H9 (cell line): Measurements from ENCODE around the gene DAZAP1. TPM values are rescaled to one million over a fixed set of nuclear protein-coding genes. Genes with fewer than 3 reads are reported as not detected.

Experiments
- DNase-seq: peaks from one replicate; pipeline ENCODE4 v3.0.0-alpha.2; 2017
- H2AFZ ChIP-seq: one replicate; pipeline ENCODE4 v1.6.1; 2013; ENCODE audit warnings: mild to moderate bottlenecking, low read length, control low read depth, moderate library complexity
- H2AK5ac ChIP-seq: 2 replicates; pipeline ENCODE4 v1.6.1; 2013; ENCODE audit warnings: low read length, control low read depth, mixed read lengths; ENCODE audit not compliant: insufficient read length
- H2BK120ac ChIP-seq: one replicate; pipeline ENCODE4 v1.6.1; 2013; ENCODE audit warnings: low read depth, mild to moderate bottlenecking, low read length, control low read depth, inconsistent platforms; ENCODE audit not compliant: poor library complexity, severe bottlenecking
- H2BK12ac ChIP-seq: 2 replicates; pipeline ENCODE4 v1.6.1; 2013; ENCODE audit warnings: low read length, control low read depth, mixed read lengths, low read depth; ENCODE audit not compliant: insufficient read length
- H2BK15ac ChIP-seq: 2 replicates; pipeline ENCODE4 v1.6.1; 2013; ENCODE audit warnings: low read depth, low read length, control low read depth
- H2BK20ac ChIP-seq: one replicate; pipeline ENCODE4 v1.6.1; 2013; ENCODE audit warnings: low read depth, mild to moderate bottlenecking, low read length, control low read depth, inconsistent platforms; ENCODE audit not compliant: poor library complexity, severe bottlenecking
- H2BK5ac ChIP-seq: 2 replicates; pipeline ENCODE4 v1.6.1; 2013; ENCODE audit warnings: low read length, control low read depth, mixed read lengths; ENCODE audit not compliant: insufficient read length
- H3K14ac ChIP-seq: 2 replicates; pipeline ENCODE4 v1.6.1; 2013; ENCODE audit warnings: low read length, control low read depth; ENCODE audit not compliant: insufficient read depth
- H3K18ac ChIP-seq: 2 replicates; pipeline ENCODE4 v1.6.1; 2013; ENCODE audit warnings: low read depth, mild to moderate bottlenecking, mixed read lengths, low read length, control low read depth; ENCODE audit not compliant: insufficient read length
- H3K23ac ChIP-seq: 2 replicates; pipeline ENCODE4 v1.6.1; 2013; ENCODE audit warnings: low read length, control low read depth, mixed read lengths, low read depth; ENCODE audit not compliant: insufficient read length
- H3K23me2 ChIP-seq: 2 replicates; pipeline ENCODE4 v1.6.1; 2013; ENCODE audit warnings: low read depth, mild to moderate bottlenecking, mixed read lengths, low read length, control low read depth; ENCODE audit not compliant: insufficient read length, poor library complexity, severe bottlenecking
- H3K27ac ChIP-seq: 2 replicates; pipeline ENCODE4 v1.5.1; 2013; ENCODE audit warnings: low read length, control low read depth, mixed read lengths, low read depth; ENCODE audit not compliant: insufficient read length
- H3K27me3 ChIP-seq: 2 replicates; pipeline ENCODE4 v1.6.1; 2013; ENCODE audit warnings: low read length, control low read depth, inconsistent platforms; ENCODE audit not compliant: insufficient read depth
- H3K4ac ChIP-seq: 2 replicates; pipeline ENCODE4 v1.6.1; 2013; ENCODE audit warnings: low read depth, mild to moderate bottlenecking, control low read depth, inconsistent platforms, low read length, moderate library complexity
- H3K4me1 ChIP-seq: 2 replicates; pipeline ENCODE4 v1.6.1; 2013; ENCODE audit warnings: low read length, control low read depth, inconsistent platforms; ENCODE audit not compliant: insufficient read depth
- H3K4me2 ChIP-seq: 2 replicates; pipeline ENCODE4 v1.6.1; 2013; ENCODE audit warnings: low read length, control low read depth, mixed read lengths; ENCODE audit not compliant: insufficient read length, insufficient read depth
- H3K56ac ChIP-seq: 2 replicates; pipeline ENCODE4 v1.6.1; 2013; ENCODE audit warnings: low read depth, mild to moderate bottlenecking, mixed read lengths, low read length, control low read depth; ENCODE audit not compliant: insufficient read length
- H3K79me1 ChIP-seq: 2 replicates; pipeline ENCODE4 v1.6.1; 2013; ENCODE audit warnings: low read depth, mild to moderate bottlenecking, moderate library complexity, low read length, control low read depth, inconsistent platforms; ENCODE audit not compliant: insufficient read depth, poor library complexity, severe bottlenecking
- H3K79me2 ChIP-seq: 2 replicates; pipeline ENCODE4 v1.6.1; 2013; ENCODE audit warnings: low read length, control low read depth, inconsistent platforms; ENCODE audit not compliant: insufficient read depth
- H3K9ac ChIP-seq: 2 replicates; pipeline ENCODE4 v1.6.1; 2013; ENCODE audit warnings: low read length, control low read depth, mixed read lengths; ENCODE audit not compliant: insufficient read length; ENCODE audit errors: extremely low read depth
- H3K9me3 ChIP-seq: one replicate; pipeline ENCODE4 v1.6.1; 2013; ENCODE audit warnings: low read depth, low read length, inconsistent platforms; ENCODE audit not compliant: control insufficient read depth
- H3T11ph ChIP-seq: one replicate; pipeline ENCODE4 v1.6.1; 2013; ENCODE audit warnings: mild to moderate bottlenecking, low read length, control low read depth, inconsistent platforms
- H4K20me1 ChIP-seq: one replicate; pipeline ENCODE4 v1.6.1; 2013; ENCODE audit not compliant: control insufficient read depth, insufficient read length, insufficient read depth
- H4K5ac ChIP-seq: 2 replicates; pipeline ENCODE4 v1.6.1; 2013; ENCODE audit warnings: low read depth, mild to moderate bottlenecking, mixed read lengths, low read length, control low read depth; ENCODE audit not compliant: insufficient read length
- H4K8ac ChIP-seq: replicated peaks from 2 replicates; pipeline ENCODE4 v1.6.1; 2013; ENCODE audit warnings: low read length, control low read depth, mixed read lengths, low read depth; ENCODE audit not compliant: insufficient read length
- H4K91ac ChIP-seq: 2 replicates; pipeline ENCODE4 v1.6.1; 2013; ENCODE audit warnings: low read depth, mild to moderate bottlenecking, moderate library complexity, mixed read lengths, low read length, control low read depth; ENCODE audit not compliant: insufficient read length
- H3K27ac Mint-ChIP-seq, 3 experiments: 2 replicates in 2 of 3; 3 replicates in 1 of 3; pipeline ENCODE4 v1.8.0; 2020 to 2021; ENCODE audit warnings: mixed read lengths in 3 of 3, mild to moderate bottlenecking in 1 of 3, moderate library complexity in 1 of 3
- H3K27me3 Mint-ChIP-seq: 2 replicates; pipeline ENCODE4 v1.8.0; 2021; ENCODE audit warnings: low read depth, mild to moderate bottlenecking, moderate library complexity, mixed read lengths
- H3K36me3 Mint-ChIP-seq, 3 experiments: 2 replicates in 2 of 3; 3 replicates in 1 of 3; pipeline ENCODE4 v1.8.0; 2020 to 2021; ENCODE audit warnings: low read depth in 3 of 3, mixed read lengths in 3 of 3; ENCODE audit not compliant: insufficient read depth in 1 of 3
- H3K4me1 Mint-ChIP-seq, 2 experiments: 2 replicates each; pipeline ENCODE4 v1.8.0; 2020; ENCODE audit warnings: mixed read lengths in 2 of 2
- H3K4me3 Mint-ChIP-seq, 2 experiments: 2 replicates in 1 of 2; 3 replicates in 1 of 2; pipeline ENCODE4 v1.8.0; 2020 to 2021; ENCODE audit warnings: mild to moderate bottlenecking in 2 of 2, mixed read lengths in 2 of 2, moderate library complexity in 1 of 2
- H3K9me3 Mint-ChIP-seq, 2 experiments: 2 replicates in 1 of 2; 3 replicates in 1 of 2; pipeline ENCODE4 v1.8.0; 2020; ENCODE audit warnings: mild to moderate bottlenecking in 2 of 2, mixed read lengths in 2 of 2, moderate library complexity in 1 of 2
- CTCF ChIP-seq: fragments of 200-600 bp; sonication (generic); conservative IDR thresholded peaks from 3 replicates; pipeline ENCODE4 v1.8.0; 2021; ENCODE audit warnings: antibody characterized with exemption, mild to moderate bottlenecking
- WGBS: extraction: QIAGEN DNeasy Blood & Tissue Kit; methylation state at CpG from one replicate; pipeline ENCODE4 v1.1.7; 2013; ENCODE audit warnings: missing lambda C conversion rate, low lambda C conversion rate, mixed read lengths; ENCODE audit not compliant: insufficient read length; ENCODE audit errors: extremely low coverage; 5-methylcytosine and 5-hydroxymethylcytosine counted together
- total RNA-seq: library from RNA; stranded (reverse); gene quantifications from 2 replicates; pipeline ENCODE4 v1.2.1, GENCODE V29; 2021

The DAZAP1 gene
- total RNA-seq, 1 experiment from 2014 or later = 265 TPM

DNA sequence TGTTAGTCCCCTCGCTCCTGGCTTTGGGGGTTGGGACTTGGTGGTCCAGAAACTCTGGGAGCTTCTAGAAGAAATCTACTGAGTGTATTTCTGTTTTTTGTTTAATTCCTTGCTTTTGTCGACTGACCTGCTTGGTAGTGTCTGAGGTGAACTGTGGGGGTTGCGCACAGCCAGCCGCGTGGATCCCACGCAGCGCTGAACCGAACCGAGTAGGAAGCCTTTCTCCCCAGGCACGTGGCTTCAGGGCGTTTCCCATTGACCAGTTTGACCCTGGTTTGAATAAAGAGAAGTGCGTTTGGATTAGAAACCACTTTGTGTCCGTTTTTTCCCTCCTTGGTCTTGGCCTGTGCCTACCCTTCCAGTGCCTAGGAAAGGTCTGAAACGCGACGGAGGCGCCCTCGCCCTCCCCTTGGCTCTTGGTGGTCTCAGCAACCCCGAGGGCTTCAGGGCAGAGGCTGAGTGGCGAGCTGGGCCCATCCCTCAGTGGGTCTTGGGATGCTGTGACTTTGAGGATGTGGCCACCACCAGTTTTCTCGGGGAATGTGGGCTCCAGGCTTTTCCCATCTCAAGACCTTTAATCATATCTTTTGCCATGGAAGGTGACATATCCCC lies 28.1 kb downstream of the DAZAP1 start:
- H3K9ac ChIP-seq = no peak overlapping the region
- H3K4me1 ChIP-seq = no peaks in the 10 kb centered on the region
- H2BK5ac ChIP-seq = no peak overlapping the region
- H2BK120ac ChIP-seq = no peak overlapping the region
- H3K14ac ChIP-seq = no peak overlapping the region
- no peak overlapping the region for H3K18ac ChIP-seq
- TF ChIP-seq CTCF = no peak
- H2BK20ac ChIP-seq = no peak overlapping the region
- Mint-ChIP-seq H3K4me1 (peaks cover 0 to 15% of the 10 kb centered on the region in 2 experiments), H3K4me3 (no peak overlapping the region; a peak in 1 of 5 replicates), H3K9me3 (no peaks in the 10 kb centered on the region), H3K27ac (peak overlapping the region in 2 of 3 experiments; percentile 59 to 95; a peak in 2 of 7 replicates), H3K36me3 (peaks cover 23 to 57% (median 46%) of the 10 kb centered on the region in 3 experiments), H3K27me3 (no peaks in the 10 kb centered on the region; the same call in 1 of the 2 replicates)
- H4K91ac ChIP-seq = no peak overlapping the region
- H3K4ac ChIP-seq = no peak overlapping the region
- no peak overlapping the region for H2AK5ac ChIP-seq
- H4K8ac ChIP-seq = no peak overlapping the region
- H2BK12ac ChIP-seq = no peak overlapping the region
- peaks cover 5% of the 10 kb centered on the region for H3K23me2 ChIP-seq
- no peak overlapping the region for H3T11ph ChIP-seq
- H3K79me2 ChIP-seq = peaks cover 11% of the 10 kb centered on the region; the same call in 1 of the 2 replicates
- peaks cover 6% of the 10 kb centered on the region for H3K79me1 ChIP-seq
- WGBS = no CpG with 5 or more reads among the region's 21 CpGs
- no peak overlapping the region for H2AFZ ChIP-seq
- no peak overlapping the region for H3K23ac ChIP-seq
- no peak overlapping the region for H4K5ac ChIP-seq
- H3K27ac ChIP-seq = no peak overlapping the region
- H2BK15ac ChIP-seq = no peak overlapping the region
- H3K27me3 ChIP-seq = no peaks in the 10 kb centered on the region
- H4K20me1 ChIP-seq = no peaks in the 10 kb centered on the region
- H3K4me2 ChIP-seq = no peak overlapping the region
- H3K9me3 ChIP-seq = no peaks in the 10 kb centered on the region
- H3K56ac ChIP-seq = no peak overlapping the region
- DNase-seq = no peak
